ENCODE measurements around the gene ST6GAL1. TPM values are rescaled to one million over a fixed set of nuclear protein-coding genes. Genes with fewer than 3 reads are reported as not detected.

The ST6GAL1 gene
- total RNA-seq, 1 donor from 2014 or later: 84.3 TPM

DNA sequence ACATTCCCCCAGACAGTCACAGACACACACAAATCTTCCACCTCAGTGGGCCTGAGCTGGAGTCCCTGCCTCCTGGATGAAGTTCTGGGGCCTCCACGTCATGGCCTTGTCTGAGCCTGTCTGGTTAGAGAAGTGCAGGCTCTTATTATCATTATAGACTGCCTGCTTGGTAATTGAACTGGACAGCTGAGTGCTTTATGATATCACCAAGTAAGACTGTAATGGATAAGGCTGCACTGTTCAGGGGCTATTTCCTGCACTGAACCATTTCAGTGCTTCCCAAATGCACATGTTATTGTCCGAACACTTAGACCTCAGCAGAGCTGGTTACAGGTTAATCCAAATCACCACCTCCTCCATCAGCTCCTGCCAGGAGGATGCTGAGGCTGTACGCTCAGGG lies 8.7 kb upstream of the ST6GAL1 start:
- TF ChIP-seq, protein P1, sequence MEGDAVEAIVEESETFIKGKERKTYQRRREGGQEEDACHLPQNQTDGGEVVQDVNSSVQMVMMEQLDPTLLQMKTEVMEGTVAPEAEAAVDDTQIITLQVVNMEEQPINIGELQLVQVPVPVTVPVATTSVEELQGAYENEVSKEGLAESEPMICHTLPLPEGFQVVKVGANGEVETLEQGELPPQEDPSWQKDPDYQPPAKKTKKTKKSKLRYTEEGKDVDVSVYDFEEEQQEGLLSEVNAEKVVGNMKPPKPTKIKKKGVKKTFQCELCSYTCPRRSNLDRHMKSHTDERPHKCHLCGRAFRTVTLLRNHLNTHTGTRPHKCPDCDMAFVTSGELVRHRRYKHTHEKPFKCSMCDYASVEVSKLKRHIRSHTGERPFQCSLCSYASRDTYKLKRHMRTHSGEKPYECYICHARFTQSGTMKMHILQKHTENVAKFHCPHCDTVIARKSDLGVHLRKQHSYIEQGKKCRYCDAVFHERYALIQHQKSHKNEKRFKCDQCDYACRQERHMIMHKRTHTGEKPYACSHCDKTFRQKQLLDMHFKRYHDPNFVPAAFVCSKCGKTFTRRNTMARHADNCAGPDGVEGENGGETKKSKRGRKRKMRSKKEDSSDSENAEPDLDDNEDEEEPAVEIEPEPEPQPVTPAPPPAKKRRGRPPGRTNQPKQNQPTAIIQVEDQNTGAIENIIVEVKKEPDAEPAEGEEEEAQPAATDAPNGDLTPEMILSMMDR (IDR thresholded peaks at IDR 0.05; ENCODE audit: borderline replicate concordance): no peak
- DNase-seq: no peak
- Histone ChIP-seq H3K4me3 (no peak overlapping the region), H3K27me3 (ENCODE audit: low read depth) (no peaks in the 10 kb centered on the region), H3K27ac (replicated peaks) (no peak overlapping the region), H3K4me1 (no peaks in the 10 kb centered on the region), H3K36me3 (no peaks in the 10 kb centered on the region), H3K9me3 (replicated peaks) (no peaks in the 10 kb centered on the region)
- intact Hi-C loops (cut with micrococcal nuclease): loop anchor here (10.0 kb wide), 1 partner anchor 67 kb away; no protein-coding TSS in a partner anchor

DNA sequence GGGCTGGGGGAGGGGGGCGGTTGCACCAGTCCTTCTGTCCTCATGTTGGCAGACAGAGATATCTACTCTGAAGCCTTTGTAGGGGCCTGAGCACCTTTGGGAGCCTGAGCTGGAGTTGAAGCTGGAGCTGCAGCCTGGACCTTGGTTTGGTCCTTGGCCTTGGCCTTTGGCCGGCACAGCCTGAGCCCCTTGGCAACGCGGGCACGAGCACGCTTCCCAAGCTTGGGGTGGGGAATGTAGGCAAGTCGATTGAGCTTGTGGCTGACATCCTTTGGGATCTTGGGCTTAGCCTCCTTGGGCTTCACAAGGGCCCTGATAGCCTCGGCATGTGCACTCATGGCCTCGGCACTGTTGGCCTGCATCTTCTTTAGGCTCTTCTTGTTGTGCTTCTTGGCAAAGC lies 8.1 kb upstream of the ST6GAL1 start:
- intact Hi-C loops (cut with micrococcal nuclease): loop anchor here (10.0 kb wide), 1 partner anchor 67 kb away; no protein-coding TSS in a partner anchor
- TF ChIP-seq, protein P1 (IDR thresholded peaks at IDR 0.05; ENCODE audit: borderline replicate concordance): no peak
- no peaks in the 10 kb centered on the region for H3K27me3 ChIP-seq (ENCODE audit: low read depth)

DNA sequence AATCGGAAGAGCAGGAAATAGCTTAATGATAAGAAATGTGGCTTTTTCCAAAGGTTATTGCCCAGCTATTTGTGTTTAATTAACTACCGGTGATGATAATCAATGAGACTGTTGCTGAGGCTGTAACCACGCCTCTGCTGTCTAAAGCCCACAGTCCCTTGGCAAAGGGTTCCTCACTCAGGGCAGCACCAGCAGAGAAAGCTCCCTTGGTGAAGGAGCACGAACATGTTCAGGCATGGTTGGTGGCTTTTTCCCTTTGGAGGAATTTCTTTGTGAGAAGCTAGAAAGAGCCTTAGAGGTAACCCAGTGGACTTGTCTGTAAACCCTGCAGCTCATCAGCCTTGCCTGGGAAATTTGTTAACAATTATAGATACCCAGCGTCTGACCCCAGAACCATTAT lies 7.5 kb upstream of the ST6GAL1 start:
- TF ChIP-seq, protein P1 (IDR thresholded peaks at IDR 0.05; ENCODE audit: borderline replicate concordance): no peak
- intact Hi-C loops (cut with micrococcal nuclease): loop anchor here (10.0 kb wide), 1 partner anchor 68 kb away; no protein-coding TSS in a partner anchor
- no peaks in the 10 kb centered on the region for H3K4me1 ChIP-seq

More for the DNA sequence above, 8.1 kb upstream of the ST6GAL1 start:
- H3K4me3 ChIP-seq: no peak overlapping the region
- no peaks in the 10 kb centered on the region for H3K36me3 ChIP-seq
- H3K27ac ChIP-seq (replicated peaks): no peak overlapping the region
- no peaks in the 10 kb centered on the region for H3K4me1 ChIP-seq
- no peak for DNase-seq
- H3K9me3 ChIP-seq (replicated peaks): no peaks in the 10 kb centered on the region

DNA sequence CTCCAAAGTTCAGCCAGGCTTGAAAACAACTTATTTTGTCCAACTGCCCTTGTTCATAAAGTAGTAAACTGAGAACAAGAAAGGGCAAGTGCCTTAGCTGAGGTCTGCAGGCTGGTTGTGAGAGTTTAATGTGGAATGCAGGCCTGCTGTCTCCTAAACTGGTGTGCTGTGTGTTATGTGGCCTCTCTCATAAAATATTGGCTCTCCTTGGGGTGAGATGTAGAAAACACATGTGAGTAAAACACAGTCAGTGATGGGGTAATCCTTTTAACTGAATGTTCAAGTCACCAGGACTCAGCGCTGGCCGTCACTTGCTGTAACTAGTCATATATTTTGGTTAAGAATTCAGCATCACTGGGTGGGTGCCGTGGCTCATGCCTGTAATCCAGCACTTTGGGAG lies 7.1 kb upstream of the ST6GAL1 start:
- Histone ChIP-seq H3K4me3 (no peak overlapping the region), H3K27ac (replicated peaks) (no peak overlapping the region), H3K4me1 (no peaks in the 10 kb centered on the region), H3K9me3 (replicated peaks) (no peaks in the 10 kb centered on the region), H3K36me3 (no peaks in the 10 kb centered on the region), H3K27me3 (ENCODE audit: low read depth) (no peaks in the 10 kb centered on the region)
- DNase-seq: no peak
- TF ChIP-seq, protein P1 (IDR thresholded peaks at IDR 0.05; ENCODE audit: borderline replicate concordance): no peak
- intact Hi-C loops (cut with micrococcal nuclease): loop anchor here (10.0 kb wide), 1 partner anchor 68 kb away; no protein-coding TSS in a partner anchor

More for the DNA sequence above, 7.5 kb upstream of the ST6GAL1 start:
- Histone ChIP-seq H3K36me3 (no peaks in the 10 kb centered on the region), H3K27me3 (ENCODE audit: low read depth) (no peaks in the 10 kb centered on the region), H3K4me3 (no peak overlapping the region), H3K9me3 (replicated peaks) (no peaks in the 10 kb centered on the region), H3K27ac (replicated peaks) (no peak overlapping the region)
- no peak for DNase-seq

DNA sequence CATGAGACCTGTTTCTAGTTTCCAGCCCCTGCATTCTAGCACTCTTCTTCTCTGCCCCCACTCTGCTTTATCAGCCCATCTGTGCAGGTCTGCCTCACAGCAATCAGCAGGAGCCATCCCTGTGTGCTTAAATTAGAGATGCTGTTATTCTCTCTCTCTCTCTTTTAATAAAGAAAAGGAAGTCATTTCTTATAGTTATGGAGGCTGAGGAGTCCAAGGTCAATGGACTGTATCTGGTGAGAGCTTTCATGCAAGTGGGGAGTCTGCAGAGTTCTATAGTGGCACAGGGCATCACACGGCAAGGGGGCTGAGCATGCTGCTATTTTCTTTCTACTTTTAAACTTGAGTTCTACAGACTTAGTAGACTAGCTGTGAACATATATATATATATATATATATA lies 4.5 kb upstream of the ST6GAL1 start:
- Histone ChIP-seq H3K4me1 (peaks cover 26% of the 10 kb centered on the region), H3K27me3 (ENCODE audit: low read depth) (no peaks in the 10 kb centered on the region), H3K9me3 (replicated peaks) (no peaks in the 10 kb centered on the region), H3K27ac (replicated peaks) (no peak overlapping the region), H3K4me3 (no peak overlapping the region), H3K36me3 (no peaks in the 10 kb centered on the region)
- TF ChIP-seq, protein P1 (IDR thresholded peaks at IDR 0.05; ENCODE audit: borderline replicate concordance): no peak
- intact Hi-C loops (cut with micrococcal nuclease): loop anchor here (10.0 kb wide), 1 partner anchor 71 kb away; no protein-coding TSS in a partner anchor
- no peak for DNase-seq
